ENCODE measurements around the gene KAT6B.

DNA sequence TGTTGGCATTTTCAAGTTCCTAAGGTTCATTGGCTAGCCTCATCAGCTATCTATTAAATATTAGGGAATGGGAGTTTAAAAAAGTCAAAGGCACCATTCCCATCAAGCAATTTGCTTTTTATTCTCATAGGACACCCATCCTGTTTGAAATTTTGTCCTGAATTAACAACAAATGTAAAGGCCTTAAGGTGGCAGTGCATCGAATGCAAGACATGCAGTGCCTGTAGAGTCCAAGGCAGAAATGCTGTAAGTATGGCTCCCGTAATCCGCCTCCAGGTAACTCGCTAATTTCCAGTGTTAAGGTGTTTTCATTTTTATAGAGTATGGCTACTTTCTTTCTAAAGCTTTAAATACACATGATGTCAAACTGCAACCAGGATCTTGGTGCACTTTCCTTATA is 143.1 kb downstream of the KAT6B start:
- TF ChIP-seq, protein P1, sequence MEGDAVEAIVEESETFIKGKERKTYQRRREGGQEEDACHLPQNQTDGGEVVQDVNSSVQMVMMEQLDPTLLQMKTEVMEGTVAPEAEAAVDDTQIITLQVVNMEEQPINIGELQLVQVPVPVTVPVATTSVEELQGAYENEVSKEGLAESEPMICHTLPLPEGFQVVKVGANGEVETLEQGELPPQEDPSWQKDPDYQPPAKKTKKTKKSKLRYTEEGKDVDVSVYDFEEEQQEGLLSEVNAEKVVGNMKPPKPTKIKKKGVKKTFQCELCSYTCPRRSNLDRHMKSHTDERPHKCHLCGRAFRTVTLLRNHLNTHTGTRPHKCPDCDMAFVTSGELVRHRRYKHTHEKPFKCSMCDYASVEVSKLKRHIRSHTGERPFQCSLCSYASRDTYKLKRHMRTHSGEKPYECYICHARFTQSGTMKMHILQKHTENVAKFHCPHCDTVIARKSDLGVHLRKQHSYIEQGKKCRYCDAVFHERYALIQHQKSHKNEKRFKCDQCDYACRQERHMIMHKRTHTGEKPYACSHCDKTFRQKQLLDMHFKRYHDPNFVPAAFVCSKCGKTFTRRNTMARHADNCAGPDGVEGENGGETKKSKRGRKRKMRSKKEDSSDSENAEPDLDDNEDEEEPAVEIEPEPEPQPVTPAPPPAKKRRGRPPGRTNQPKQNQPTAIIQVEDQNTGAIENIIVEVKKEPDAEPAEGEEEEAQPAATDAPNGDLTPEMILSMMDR (conservative IDR thresholded peaks at IDR 0.05 in 1 of 2, IDR thresholded peaks at IDR 0.05 in 1 of 2; ENCODE audit: low read depth in 1 of 2, low read length in 2 of 2), result no peak
- TF ChIP-seq EZH2 (IDR thresholded peaks at IDR 0.05; ENCODE audit: low read length, missing control alignments), result no peak

Measured in fibroblast of lung (primary cell).